ENCODE results near the gene MAP4.
A peak's percentile ranks its signal among the peaks of the same experiment; 100 is the strongest.

MAP4 gene

GRCh38 chr3:47949979-47950378, 66.2 kb downstream of the MAP4 start:
- POLR2A ChIA-PET: no interaction called here

GRCh38 chr3:47940232-47940631, 76.0 kb downstream of the MAP4 start:
- CTCF ChIA-PET: no interaction called here
- H3K4me3 ChIP-seq (ENCODE audit: low read depth, low read length): no peak overlapping the region
- no peaks in the 10 kb centered on the region for H3K9me3 ChIP-seq (ENCODE audit: control insufficient read depth, insufficient read depth, low read depth, low read length)
- TF ChIP-seq PRDM6 (tag by site-specific recombination; IDR thresholded peaks at IDR 0.05): 0 out of 2 replicates have a peak, but pooled peaks have one; percentile 18
- TF ChIP-seq ZNF211 (tag by site-specific recombination; IDR thresholded peaks at IDR 0.05; ENCODE audit: low read depth): no peak
- POLR2A ChIA-PET: no interaction called here
- no peak overlapping the region for H3K27ac ChIP-seq (ENCODE audit: extremely low read depth, low read depth, low read length)
- H3K4me1 ChIP-seq (ENCODE audit: control insufficient read depth, insufficient read depth, low read length): no peaks in the 10 kb centered on the region
- no peaks in the 10 kb centered on the region for H3K36me3 ChIP-seq (ENCODE audit: control insufficient read depth in 2 of 2, insufficient read depth in 1 of 2, low read length in 2 of 2)

More at GRCh38 chr3:47949979-47950378, 66.2 kb downstream of the MAP4 start:
- Histone ChIP-seq H3K9me3 (ENCODE audit: control insufficient read depth, insufficient read depth, low read depth, low read length) (no peaks in the 10 kb centered on the region), H3K36me3 (ENCODE audit: control insufficient read depth in 2 of 2, insufficient read depth in 1 of 2, low read length in 2 of 2) (no peaks in the 10 kb centered on the region), H3K4me1 (ENCODE audit: control insufficient read depth, insufficient read depth, low read length) (0 out of 2 replicates have a peak, but pooled peaks cover 1% of the 10 kb centered on the region), H3K27ac (ENCODE audit: extremely low read depth, low read depth, low read length) (no peak overlapping the region), H3K4me3 (ENCODE audit: low read depth, low read length) (no peak overlapping the region)
- CTCF ChIA-PET: no interaction called here
- TF ChIP-seq INSM2 (tag by site-specific recombination; IDR thresholded peaks at IDR 0.05) (no peak), ZNF621 (tag by site-specific recombination; IDR thresholded peaks at IDR 0.05) (no peak), ZSCAN16 (tag by site-specific recombination; IDR thresholded peaks at IDR 0.05) (no peak)

GRCh38 chr3:47932421-47932820, 83.8 kb downstream of the MAP4 start:
- POLR2A ChIA-PET: no interaction called here
- H3K4me1 ChIP-seq (ENCODE audit: control insufficient read depth, insufficient read depth, low read length): no peaks in the 10 kb centered on the region
- no peaks in the 10 kb centered on the region for H3K9me3 ChIP-seq (ENCODE audit: control insufficient read depth, insufficient read depth, low read depth, low read length)
- no peak for TF ChIP-seq ZNF704 (tag by site-specific recombination; IDR thresholded peaks at IDR 0.05)
- no peak for TF ChIP-seq TSHZ1 (tag by site-specific recombination; IDR thresholded peaks at IDR 0.05; ENCODE audit: borderline replicate concordance)
- no peak for TF ChIP-seq ZNF404 (tag by site-specific recombination; IDR thresholded peaks at IDR 0.05)
- no peak for TF ChIP-seq ZNF202 (tag by site-specific recombination; IDR thresholded peaks at IDR 0.05; ENCODE audit: borderline replicate concordance)
- no peak for TF ChIP-seq IKZF3 (tag by site-specific recombination; IDR thresholded peaks at IDR 0.05)
- no peak for TF ChIP-seq ZBTB26 (tag by site-specific recombination; optimal IDR thresholded peaks at IDR 0.05)
- TF ChIP-seq ZBTB7A (tag by site-specific recombination; IDR thresholded peaks at IDR 0.05; ENCODE audit: low read depth): no peak
- no peak for TF ChIP-seq ZNF48 (tag by site-specific recombination; IDR thresholded peaks at IDR 0.05)
- no peak for TF ChIP-seq ZNF223 (tag by site-specific recombination; IDR thresholded peaks at IDR 0.05)
- no peak for TF ChIP-seq ZNF10 (tag by site-specific recombination; IDR thresholded peaks at IDR 0.05)
- H3K27ac ChIP-seq (ENCODE audit: extremely low read depth, low read depth, low read length): no peak overlapping the region
- CTCF ChIA-PET: no interaction called here
- no peak overlapping the region for H3K4me3 ChIP-seq (ENCODE audit: low read depth, low read length)
- H3K36me3 ChIP-seq (ENCODE audit: control insufficient read depth in 2 of 2, insufficient read depth in 1 of 2, low read length in 2 of 2): peaks cover 0 to 11% of the 10 kb centered on the region in 2 experiments; a peak in 1 of 3 replicates

All from HEK293 (cell line).